Right atrium auricular region (tissue), 2 donors: ENCODE data around the gene RUNX2. TPM values are rescaled to one million over a fixed set of nuclear protein-coding genes. Genes with fewer than 3 reads are reported as not detected.

ENCODE experiments used
- DNase-seq: peaks from one replicate; pipeline ENCODE4 v3.0.0-alpha.2; 2019; ENCODE audit warnings: low spot score
- H3K27ac ChIP-seq, 2 donors: fragments of 200-600 bp; sonication (generic); 1 replicate in 1 of 2; 2 replicates in 1 of 2; pipeline ENCODE4 v1.5.1; 2016 to 2019
- H3K27me3 ChIP-seq, 2 donors: fragments of 200-600 bp; sonication (generic); one replicate each; pipeline versions ENCODE4 v1.5.1 to v1.6.0; 2017 to 2019
- H3K36me3 ChIP-seq: fragments of 200-600 bp; sonication (generic); one replicate; pipeline ENCODE4 v1.5.1; 2016
- H3K4me1 ChIP-seq, 2 donors: fragments of 200-600 bp; sonication (generic); one replicate each; pipeline versions ENCODE4 v1.5.1 to v1.6.0; 2017 to 2019
- H3K4me3 ChIP-seq, 2 donors: fragments of 200-600 bp; sonication (generic); 1 replicate in 1 of 2; 2 replicates in 1 of 2; pipeline ENCODE4 v1.5.1; 2017 to 2019; ENCODE audit warnings: mild to moderate bottlenecking in 1 of 2, moderate library complexity in 1 of 2
- H3K9me3 ChIP-seq, 2 donors: fragments of 200-600 bp; sonication (generic); one replicate each; pipeline ENCODE4 v1.5.1; 2019
- total RNA-seq, 2 donors: library from RNA; depleted of rRNA; stranded (reverse); fragments of >200 nt; gene quantifications; one replicate each; pipeline ENCODE4 v1.1.0, GENCODE V29; 2016
- TF ChIP-seq, protein P1 (sequence below), 2 donors: fragments of 200-600 bp; sonication (generic); IDR thresholded peaks; one replicate each; pipeline ENCODE4 v1.5.1; 2019; ENCODE audit warnings: antibody characterized with exemption in 2 of 2

RUNX2 gene
- total RNA-seq, 2 donors from 2014 or later, result 0.55 to 0.85 TPM

DNA sequence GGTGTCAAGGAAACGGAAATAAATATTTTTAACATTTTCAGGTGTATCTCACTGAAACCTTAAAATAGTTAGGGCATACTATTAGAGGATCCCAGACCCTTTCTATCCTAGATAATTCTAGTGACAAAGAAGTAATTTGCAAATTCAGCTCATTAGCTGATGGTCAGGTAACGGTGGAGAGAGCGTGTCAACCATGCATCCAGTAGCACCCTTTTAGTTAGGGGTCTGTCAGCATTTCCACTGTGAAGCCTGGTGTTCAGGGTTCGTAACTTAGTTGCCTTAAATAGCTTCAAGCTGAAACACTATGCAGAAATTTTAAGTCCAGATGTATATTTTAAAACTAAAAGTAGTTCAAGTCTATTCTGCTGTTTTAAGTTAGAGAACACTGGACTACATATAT, 98.1 kb downstream of the RUNX2 start:
- Histone ChIP-seq H3K4me3 (no peak overlapping the region), H3K4me1 (peaks cover 0 to 26% of the 10 kb centered on the region in 2 donors), H3K36me3 (no peaks in the 10 kb centered on the region), H3K27me3 (peaks cover 3 to 9% of the 10 kb centered on the region in 2 donors), H3K9me3 (no peaks in the 10 kb centered on the region), H3K27ac (no peak overlapping the region)
- TF ChIP-seq, protein P1, sequence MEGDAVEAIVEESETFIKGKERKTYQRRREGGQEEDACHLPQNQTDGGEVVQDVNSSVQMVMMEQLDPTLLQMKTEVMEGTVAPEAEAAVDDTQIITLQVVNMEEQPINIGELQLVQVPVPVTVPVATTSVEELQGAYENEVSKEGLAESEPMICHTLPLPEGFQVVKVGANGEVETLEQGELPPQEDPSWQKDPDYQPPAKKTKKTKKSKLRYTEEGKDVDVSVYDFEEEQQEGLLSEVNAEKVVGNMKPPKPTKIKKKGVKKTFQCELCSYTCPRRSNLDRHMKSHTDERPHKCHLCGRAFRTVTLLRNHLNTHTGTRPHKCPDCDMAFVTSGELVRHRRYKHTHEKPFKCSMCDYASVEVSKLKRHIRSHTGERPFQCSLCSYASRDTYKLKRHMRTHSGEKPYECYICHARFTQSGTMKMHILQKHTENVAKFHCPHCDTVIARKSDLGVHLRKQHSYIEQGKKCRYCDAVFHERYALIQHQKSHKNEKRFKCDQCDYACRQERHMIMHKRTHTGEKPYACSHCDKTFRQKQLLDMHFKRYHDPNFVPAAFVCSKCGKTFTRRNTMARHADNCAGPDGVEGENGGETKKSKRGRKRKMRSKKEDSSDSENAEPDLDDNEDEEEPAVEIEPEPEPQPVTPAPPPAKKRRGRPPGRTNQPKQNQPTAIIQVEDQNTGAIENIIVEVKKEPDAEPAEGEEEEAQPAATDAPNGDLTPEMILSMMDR (IDR thresholded peaks at IDR 0.05), result no peak
- DNase-seq, result no peak

DNA sequence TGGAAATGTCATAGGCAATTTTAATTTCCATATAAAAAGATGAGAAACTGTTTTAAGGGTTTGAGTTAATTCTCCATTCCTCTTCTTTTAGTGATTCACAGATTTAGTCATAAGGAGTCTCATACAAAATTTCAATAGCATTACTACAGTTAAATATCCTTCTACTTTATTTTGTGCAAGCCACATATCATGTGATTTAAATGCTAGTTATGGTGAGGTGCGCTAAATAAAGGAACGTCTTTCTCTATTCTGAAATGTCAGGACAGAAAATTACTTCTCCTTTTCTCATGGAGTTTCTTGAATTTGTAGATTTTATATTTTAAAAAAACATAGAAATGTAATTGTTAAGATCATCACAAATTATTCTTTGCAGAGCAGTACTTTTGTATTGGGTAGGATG, 99.6 kb downstream of the RUNX2 start:
- Histone ChIP-seq H3K4me1 (peaks cover 0 to 15% of the 10 kb centered on the region in 2 donors), H3K9me3 (no peaks in the 10 kb centered on the region), H3K4me3 (no peak overlapping the region), H3K27me3 (peaks cover 0 to 6% of the 10 kb centered on the region in 2 donors), H3K36me3 (no peaks in the 10 kb centered on the region), H3K27ac (no peak overlapping the region)
- DNase-seq, result no peak
- TF ChIP-seq, protein P1 (IDR thresholded peaks at IDR 0.05), result no peak

DNA sequence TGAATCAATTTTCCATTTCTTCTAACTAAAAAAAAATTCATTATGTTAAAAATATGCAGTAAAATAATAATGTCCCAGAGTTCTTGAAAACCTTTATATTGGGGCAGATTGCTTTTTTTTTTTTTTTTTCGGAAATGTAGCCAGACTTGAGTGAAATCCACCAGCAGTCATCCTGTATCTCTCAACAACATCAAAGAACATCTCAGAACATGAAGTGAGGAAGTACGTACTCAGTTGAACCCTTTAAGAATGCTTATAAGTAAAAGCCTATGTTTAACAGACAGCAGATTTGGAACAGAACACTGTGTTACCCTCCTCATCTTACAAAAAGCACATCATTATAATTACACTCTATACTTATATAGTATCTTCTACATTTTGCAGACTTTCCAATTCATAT, 100.6 kb downstream of the RUNX2 start:
- DNase-seq, result no peak
- TF ChIP-seq, protein P1 (IDR thresholded peaks at IDR 0.05), result no peak
- H3K27ac ChIP-seq, result no peak overlapping the region

DNA sequence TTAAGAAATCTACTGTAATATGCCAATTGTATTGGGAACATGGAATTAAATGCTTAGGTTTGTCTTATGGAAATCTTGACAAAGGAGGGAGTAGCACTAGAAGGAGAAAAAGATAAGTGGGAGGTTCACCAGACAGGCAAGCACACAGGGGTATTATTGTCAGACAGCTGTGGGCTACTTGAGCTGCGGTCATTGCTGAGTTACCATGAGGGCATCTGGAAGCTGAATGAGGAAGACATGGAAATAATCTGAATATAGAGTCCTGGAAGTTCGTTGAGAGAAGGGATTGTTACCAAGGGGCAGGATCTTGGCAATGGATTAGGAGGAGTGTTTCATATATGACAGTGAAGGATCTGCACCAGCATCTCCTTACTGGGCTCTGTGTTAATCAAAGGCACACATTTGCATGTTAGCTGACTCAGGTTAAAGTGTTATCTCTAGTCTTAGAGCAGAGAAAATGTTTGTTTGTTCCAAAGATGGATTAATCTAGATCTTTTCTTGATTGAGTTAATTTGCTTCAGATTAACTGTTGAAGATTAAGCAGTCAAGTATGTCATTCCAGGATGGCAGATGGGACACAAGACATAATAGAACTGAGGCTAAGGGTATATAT, 102.6 kb downstream of the RUNX2 start:
- H3K4me1 ChIP-seq, result no peaks in the 10 kb centered on the region
- no peak overlapping the region for H3K4me3 ChIP-seq
- DNase-seq, result no peak
- H3K9me3 ChIP-seq, result no peaks in the 10 kb centered on the region
- H3K27ac ChIP-seq, result no peak overlapping the region
- no peaks in the 10 kb centered on the region for H3K27me3 ChIP-seq
- no peaks in the 10 kb centered on the region for H3K36me3 ChIP-seq
- TF ChIP-seq, protein P1 (IDR thresholded peaks at IDR 0.05), result no peak

More for the DNA sequence above, 100.6 kb downstream of the RUNX2 start:
- H3K4me1 ChIP-seq, result peaks cover 0 to 5% of the 10 kb centered on the region in 2 donors
- no peak overlapping the region for H3K4me3 ChIP-seq
- no peaks in the 10 kb centered on the region for H3K9me3 ChIP-seq
- no peaks in the 10 kb centered on the region for H3K36me3 ChIP-seq
- H3K27me3 ChIP-seq, result no peaks in the 10 kb centered on the region

DNA sequence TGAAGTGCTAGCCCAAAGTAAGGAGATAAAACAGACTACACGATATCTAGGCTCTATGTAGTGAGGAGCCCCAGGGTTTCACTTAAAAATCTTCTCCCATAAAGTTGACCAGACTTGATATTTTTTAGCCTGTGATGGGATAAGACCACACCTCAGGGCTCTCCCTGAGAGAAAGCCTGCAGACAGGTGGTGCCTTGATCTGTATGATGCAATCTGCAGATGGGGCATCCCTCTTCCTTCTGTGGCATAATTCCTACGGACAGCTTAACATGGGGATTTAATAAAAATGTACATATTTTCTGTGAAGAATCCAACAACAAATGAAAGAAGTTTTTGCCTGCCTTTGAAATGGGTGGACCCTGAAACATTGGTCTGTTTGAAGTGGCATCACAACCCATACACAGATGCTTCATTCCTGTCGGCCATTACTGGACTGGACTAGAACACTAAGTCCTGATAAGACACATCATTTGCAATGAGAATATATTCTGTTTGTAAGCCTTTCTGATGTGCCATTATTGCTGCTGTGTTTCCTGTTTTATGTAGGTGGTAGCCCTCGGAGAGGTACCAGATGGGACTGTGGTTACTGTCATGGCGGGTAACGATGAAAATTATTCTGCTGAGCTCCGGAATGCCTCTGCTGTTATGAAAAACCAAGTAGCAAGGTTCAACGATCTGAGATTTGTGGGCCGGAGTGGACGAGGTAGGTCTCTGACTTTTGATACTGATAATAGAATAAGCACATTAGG, 103.4 kb downstream of the RUNX2 start:
- peaks cover 0 to 2% of the 10 kb centered on the region in 2 donors for H3K4me1 ChIP-seq
- H3K27ac ChIP-seq, result no peak overlapping the region
- DNase-seq, result no peak
- no peaks in the 10 kb centered on the region for H3K27me3 ChIP-seq
- H3K9me3 ChIP-seq, result no peaks in the 10 kb centered on the region
- TF ChIP-seq, protein P1 (IDR thresholded peaks at IDR 0.05), result no peak
- H3K4me3 ChIP-seq, result no peak overlapping the region
- no peaks in the 10 kb centered on the region for H3K36me3 ChIP-seq
